Uterus (tissue), 4 donors: ENCODE results near the gene SMARCAD1. TPM values are rescaled to one million over a fixed set of nuclear protein-coding genes. Genes with fewer than 3 reads are reported as not detected.

ENCODE experiments used
- DNase-seq, 2 donors: peaks; one replicate each; pipeline ENCODE4 v3.0.0-alpha.2; 2019 to 2020
- H3K27ac ChIP-seq, 2 donors: fragments of 200-600 bp; sonication (generic); 1 replicate in 1 of 2; 2 replicates in 1 of 2; pipeline ENCODE4 v1.5.1; 2016 to 2018
- H3K27me3 ChIP-seq, 2 donors: fragments of 200-600 bp; sonication (generic); one replicate each; pipeline ENCODE4 v1.5.1; 2018 to 2019; ENCODE audit warnings: control low read depth in 1 of 2
- H3K36me3 ChIP-seq, 2 donors: fragments of 200-600 bp; sonication (generic); one replicate each; pipeline ENCODE4 v1.5.1; 2019; ENCODE audit warnings: control low read depth in 1 of 2
- H3K4me1 ChIP-seq, 2 donors: fragments of 200-600 bp; sonication (generic); one replicate each; pipeline ENCODE4 v1.5.1; 2018 to 2019; ENCODE audit warnings: control low read depth in 1 of 2
- H3K4me3 ChIP-seq, 2 donors: fragments of 200-600 bp; sonication (generic); 1 replicate in 1 of 2; 2 replicates in 1 of 2; pipeline ENCODE4 v1.5.1; 2018 to 2019; ENCODE audit warnings: mild to moderate bottlenecking in 1 of 2
- H3K9me3 ChIP-seq, 2 donors: fragments of 200-600 bp; sonication (generic); one replicate each; pipeline ENCODE4 v1.5.1; 2019; ENCODE audit warnings: control low read depth in 1 of 2
- POLR2A ChIP-seq, 2 donors: fragments of 450-650 bp; IDR thresholded peaks; one replicate each; pipeline ENCODE4 v1.6.1; 2016; ENCODE audit warnings: antibody characterized with exemption in 2 of 2, mild to moderate bottlenecking in 1 of 2, moderate library complexity in 1 of 2
- intact Hi-C: fragments of 100-400 bp; cut with DNase I; formaldehyde crosslinking; loops from one replicate; pipeline ENCODE4 v1.15.1; 2023; ENCODE audit warnings: low total_unique reads
- total RNA-seq, 4 donors: library from RNA; depleted of rRNA in 3 of 4; stranded (reverse); fragments of >200 nt in 3 of 4; gene quantifications; one replicate each; pipeline versions ENCODE4 v1.1.0 to v1.2.4, GENCODE V29; 2014 to 2023
- TF ChIP-seq, protein P1 (sequence below), 4 experiments: fragments of 200-600 bp in 2 of 4; fragments of 450-650 bp in 2 of 4; sonication (generic) in 2 of 4; IDR thresholded peaks; one replicate each; pipeline ENCODE4 v1.5.1; 2016 to 2019; ENCODE audit warnings: antibody characterized with exemption in 4 of 4, mild to moderate bottlenecking in 2 of 4, moderate library complexity in 1 of 4
- donor health status: DM: yes; HTN: yes; CAD: no.

The SMARCAD1 gene
- total RNA-seq, 4 donors from 2014 or later: 14.9 to 84.9 (median 23.5) TPM

DNA sequence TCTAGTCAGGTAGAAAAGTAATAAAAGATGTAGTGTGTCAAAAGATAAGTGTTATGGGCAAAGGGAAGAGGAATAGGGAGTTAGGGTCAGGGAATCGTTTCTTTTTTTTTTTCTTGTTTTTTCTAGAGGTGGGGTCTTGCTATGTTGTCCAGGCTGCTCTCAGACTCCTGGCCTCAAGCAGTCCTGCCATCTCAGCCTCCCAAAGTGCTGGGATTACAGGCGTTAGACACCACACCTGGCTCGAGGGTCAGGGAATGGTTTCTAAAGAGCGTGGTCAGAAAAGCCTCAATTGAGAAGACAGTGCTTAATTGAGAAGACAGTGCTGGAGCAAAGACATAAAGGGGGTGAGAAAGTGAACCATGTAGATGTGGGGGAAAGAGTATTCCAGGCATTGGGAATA, 19.1 kb downstream of the SMARCAD1 start:
- DNase-seq: no peak
- no peak overlapping the region for H3K27ac ChIP-seq
- intact Hi-C loops: no loop called here
- no peaks in the 10 kb centered on the region for H3K9me3 ChIP-seq
- no peaks in the 10 kb centered on the region for H3K4me1 ChIP-seq
- no peak overlapping the region for H3K4me3 ChIP-seq
- no peaks in the 10 kb centered on the region for H3K27me3 ChIP-seq
- no peaks in the 10 kb centered on the region for H3K36me3 ChIP-seq
- TF ChIP-seq POLR2A (IDR thresholded peaks at IDR 0.05): no peak
- TF ChIP-seq, protein P1, sequence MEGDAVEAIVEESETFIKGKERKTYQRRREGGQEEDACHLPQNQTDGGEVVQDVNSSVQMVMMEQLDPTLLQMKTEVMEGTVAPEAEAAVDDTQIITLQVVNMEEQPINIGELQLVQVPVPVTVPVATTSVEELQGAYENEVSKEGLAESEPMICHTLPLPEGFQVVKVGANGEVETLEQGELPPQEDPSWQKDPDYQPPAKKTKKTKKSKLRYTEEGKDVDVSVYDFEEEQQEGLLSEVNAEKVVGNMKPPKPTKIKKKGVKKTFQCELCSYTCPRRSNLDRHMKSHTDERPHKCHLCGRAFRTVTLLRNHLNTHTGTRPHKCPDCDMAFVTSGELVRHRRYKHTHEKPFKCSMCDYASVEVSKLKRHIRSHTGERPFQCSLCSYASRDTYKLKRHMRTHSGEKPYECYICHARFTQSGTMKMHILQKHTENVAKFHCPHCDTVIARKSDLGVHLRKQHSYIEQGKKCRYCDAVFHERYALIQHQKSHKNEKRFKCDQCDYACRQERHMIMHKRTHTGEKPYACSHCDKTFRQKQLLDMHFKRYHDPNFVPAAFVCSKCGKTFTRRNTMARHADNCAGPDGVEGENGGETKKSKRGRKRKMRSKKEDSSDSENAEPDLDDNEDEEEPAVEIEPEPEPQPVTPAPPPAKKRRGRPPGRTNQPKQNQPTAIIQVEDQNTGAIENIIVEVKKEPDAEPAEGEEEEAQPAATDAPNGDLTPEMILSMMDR (IDR thresholded peaks at IDR 0.05): no peak

DNA sequence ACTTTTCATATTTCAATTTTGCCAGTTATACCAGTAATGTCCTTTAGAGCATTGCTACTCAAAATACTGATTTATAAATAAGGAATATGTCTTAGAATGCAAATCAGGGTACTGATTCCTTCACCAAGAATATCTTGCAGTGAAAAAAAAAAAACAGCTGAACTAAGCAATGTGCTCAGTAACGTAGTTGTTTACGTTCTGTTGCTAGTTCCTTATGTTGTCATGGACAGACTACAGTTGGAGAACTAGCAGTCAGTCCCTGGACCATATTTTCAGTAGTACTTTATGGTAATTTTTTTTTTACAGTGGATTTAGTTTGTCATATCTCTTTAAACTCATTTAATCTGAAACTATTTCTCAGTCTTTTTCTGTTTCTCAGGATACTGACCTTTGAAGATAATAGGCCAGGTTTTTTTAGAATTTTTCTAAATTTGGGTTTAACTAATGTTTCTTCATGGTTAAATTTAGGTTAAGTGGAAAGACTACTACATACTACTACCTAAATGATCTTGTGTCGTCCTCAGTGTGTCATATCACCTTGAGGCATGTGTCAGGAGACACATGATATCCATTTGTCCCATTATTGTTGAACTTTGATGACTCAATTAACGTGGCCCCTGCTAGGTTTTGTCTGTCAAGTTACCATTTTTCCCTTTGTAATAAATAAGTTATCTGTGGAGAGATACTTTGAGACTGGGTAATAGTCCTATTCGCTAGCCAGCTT, 21.0 kb downstream of the SMARCAD1 start:
- H3K27ac ChIP-seq: no peak overlapping the region
- intact Hi-C loops: no loop called here
- no peak for TF ChIP-seq POLR2A (IDR thresholded peaks at IDR 0.05)
- H3K4me3 ChIP-seq: no peak overlapping the region
- no peak for DNase-seq
- H3K27me3 ChIP-seq: no peaks in the 10 kb centered on the region
- no peaks in the 10 kb centered on the region for H3K9me3 ChIP-seq
- no peaks in the 10 kb centered on the region for H3K36me3 ChIP-seq
- no peaks in the 10 kb centered on the region for H3K4me1 ChIP-seq

DNA sequence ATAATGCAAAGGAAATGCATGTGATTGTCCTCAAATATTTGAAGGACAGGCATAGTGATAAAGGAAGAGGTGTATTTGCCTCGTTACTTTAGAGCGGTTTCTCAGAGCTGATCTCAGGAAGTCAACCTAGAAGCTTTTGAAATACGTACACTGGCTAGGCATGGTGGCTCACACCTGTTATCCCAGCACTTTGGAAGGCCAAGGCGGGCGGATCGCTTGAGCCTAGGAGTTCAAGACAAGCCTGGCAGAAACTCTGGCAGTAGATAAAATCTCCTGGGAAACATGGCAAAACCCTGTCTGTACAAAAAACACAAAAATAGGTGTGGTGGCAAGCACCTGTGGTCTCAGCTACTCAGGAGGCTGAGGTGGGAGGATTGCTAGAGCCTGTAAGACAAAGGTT, 24.9 kb downstream of the SMARCAD1 start:
- intact Hi-C loops: no loop called here
- Histone ChIP-seq H3K9me3 (no peaks in the 10 kb centered on the region), H3K4me3 (no peak overlapping the region), H3K4me1 (no peaks in the 10 kb centered on the region), H3K36me3 (no peaks in the 10 kb centered on the region), H3K27ac (no peak overlapping the region), H3K27me3 (no peaks in the 10 kb centered on the region)
- TF ChIP-seq, protein P1 (IDR thresholded peaks at IDR 0.05): no peak
- TF ChIP-seq POLR2A (IDR thresholded peaks at IDR 0.05): no peak
- DNase-seq: no peak

DNA sequence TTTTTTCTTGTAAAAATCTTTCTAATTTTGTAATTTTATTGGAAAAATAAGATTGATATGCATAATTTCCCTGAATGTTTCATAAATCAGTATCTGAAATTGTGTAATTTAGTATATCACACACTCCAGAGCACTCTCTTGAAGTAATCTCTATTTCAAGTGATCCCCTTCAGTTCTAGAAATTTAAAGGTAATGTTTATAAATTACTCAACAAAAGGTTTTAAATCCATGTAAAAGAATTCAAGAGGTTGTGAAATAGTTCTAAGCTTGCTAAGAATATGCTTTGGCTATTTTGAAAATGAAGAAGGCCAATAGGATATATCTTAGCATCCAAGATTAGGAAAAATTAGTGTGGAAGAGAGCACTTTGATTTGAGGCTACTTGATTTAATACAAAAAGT, 28.2 kb downstream of the SMARCAD1 start:
- TF ChIP-seq POLR2A (IDR thresholded peaks at IDR 0.05): no peak
- TF ChIP-seq, protein P1 (IDR thresholded peaks at IDR 0.05): no peak
- Histone ChIP-seq H3K27ac (no peak overlapping the region), H3K4me1 (no peaks in the 10 kb centered on the region), H3K27me3 (no peaks in the 10 kb centered on the region), H3K36me3 (no peaks in the 10 kb centered on the region), H3K4me3 (no peak overlapping the region), H3K9me3 (no peaks in the 10 kb centered on the region)
- DNase-seq: no peak
- intact Hi-C loops: no loop called here

DNA sequence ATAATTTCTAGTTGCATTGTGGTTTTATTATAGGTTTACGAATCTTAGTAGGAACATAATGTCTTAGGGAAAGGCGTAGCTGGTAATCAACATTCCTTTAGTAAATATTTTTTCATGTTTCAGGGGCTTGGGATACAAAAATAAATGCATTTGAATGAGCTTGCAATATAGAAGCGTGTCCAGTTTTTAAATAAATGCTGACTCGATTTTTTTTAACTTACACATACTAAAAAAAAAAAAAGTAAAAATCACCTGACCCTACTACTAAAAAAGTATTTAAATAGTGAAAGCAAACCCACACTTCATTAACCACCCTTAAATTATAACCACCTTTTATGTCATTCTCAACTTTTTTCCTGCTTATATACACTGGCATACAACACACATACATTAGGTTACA, 29.6 kb downstream of the SMARCAD1 start:
- DNase-seq: no peak
- H3K27me3 ChIP-seq: no peaks in the 10 kb centered on the region
- intact Hi-C loops: no loop called here
- H3K4me1 ChIP-seq: no peaks in the 10 kb centered on the region
- H3K27ac ChIP-seq: no peak overlapping the region
- H3K4me3 ChIP-seq: no peak overlapping the region
- no peaks in the 10 kb centered on the region for H3K9me3 ChIP-seq
- TF ChIP-seq, protein P1 (IDR thresholded peaks at IDR 0.05): no peak
- TF ChIP-seq POLR2A (IDR thresholded peaks at IDR 0.05): no peak
- H3K36me3 ChIP-seq: no peaks in the 10 kb centered on the region
